SK-N-DZ (cell line): ENCODE measurements around the gene NELL2.

ENCODE experiments used
- DNase-seq: peaks from one replicate; pipeline ENCODE4 v3.0.0-alpha.2; 2015; ENCODE audit warnings: low spot score

The NELL2 gene

DNA sequence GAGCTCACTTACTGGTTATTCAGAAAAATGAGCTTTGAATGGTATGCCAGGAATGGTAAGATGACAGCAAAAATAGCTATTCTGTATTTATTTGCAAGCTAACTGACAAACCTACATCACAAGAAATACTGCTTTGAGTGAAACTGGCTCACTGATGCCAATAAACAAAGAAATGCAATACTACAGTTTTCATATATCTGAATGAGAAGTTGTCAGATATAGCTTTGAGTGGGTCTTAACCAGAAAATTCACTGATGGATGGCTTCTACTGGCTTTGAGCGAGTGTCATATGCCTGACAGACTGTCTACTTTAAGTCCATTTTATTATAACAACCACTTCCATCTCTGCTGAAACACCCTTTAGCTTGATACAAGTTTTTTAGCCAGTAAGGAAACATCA, 330.1 kb downstream of the NELL2 start:
- no peak for DNase-seq

DNA sequence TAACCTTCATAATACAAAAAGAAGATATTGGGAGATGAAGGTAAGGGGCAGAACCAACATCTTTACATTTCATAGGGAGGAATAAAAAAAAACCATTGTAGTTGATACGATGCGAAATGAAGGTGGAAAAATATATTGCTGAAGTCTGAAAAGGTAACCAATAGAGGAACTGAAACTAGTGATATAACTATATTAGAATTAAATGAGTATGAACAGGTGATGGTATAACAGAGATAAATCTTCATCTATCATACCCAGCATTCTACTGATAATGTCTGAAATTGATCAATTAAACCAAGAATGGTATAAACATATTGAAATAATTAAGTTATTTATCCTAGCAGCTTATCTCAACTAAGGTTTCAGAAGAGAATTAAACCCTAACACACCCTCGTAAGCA, 332.1 kb downstream of the NELL2 start:
- DNase-seq, result no peak

- DNase-seq, result no peak
These were observed 333.4 kb downstream of the NELL2 start for GRCh38 chr12:44542716-44543115.

GRCh38 chr12:44537354-44537753, 338.8 kb downstream of the NELL2 start:
- DNase-seq, result no peak

DNA sequence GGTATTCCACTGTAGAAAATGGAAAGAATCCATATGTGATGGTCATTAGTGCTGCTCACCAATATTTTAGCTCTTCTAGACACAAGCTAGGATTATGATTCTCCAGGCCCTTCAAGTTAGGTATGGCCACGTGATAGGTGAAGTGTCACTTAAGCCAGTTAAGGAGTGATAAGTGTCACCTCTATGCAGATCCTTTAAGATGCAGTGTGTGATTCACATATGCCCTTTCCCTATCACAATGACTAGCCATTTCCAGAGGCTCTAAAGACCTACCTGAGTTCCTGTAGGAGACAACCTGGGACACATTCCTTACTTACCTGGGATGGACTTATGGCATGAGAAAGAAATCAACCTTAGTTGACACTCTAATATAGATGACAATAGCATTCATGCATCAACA, 343.2 kb downstream of the NELL2 start:
- DNase-seq, result no peak

DNA sequence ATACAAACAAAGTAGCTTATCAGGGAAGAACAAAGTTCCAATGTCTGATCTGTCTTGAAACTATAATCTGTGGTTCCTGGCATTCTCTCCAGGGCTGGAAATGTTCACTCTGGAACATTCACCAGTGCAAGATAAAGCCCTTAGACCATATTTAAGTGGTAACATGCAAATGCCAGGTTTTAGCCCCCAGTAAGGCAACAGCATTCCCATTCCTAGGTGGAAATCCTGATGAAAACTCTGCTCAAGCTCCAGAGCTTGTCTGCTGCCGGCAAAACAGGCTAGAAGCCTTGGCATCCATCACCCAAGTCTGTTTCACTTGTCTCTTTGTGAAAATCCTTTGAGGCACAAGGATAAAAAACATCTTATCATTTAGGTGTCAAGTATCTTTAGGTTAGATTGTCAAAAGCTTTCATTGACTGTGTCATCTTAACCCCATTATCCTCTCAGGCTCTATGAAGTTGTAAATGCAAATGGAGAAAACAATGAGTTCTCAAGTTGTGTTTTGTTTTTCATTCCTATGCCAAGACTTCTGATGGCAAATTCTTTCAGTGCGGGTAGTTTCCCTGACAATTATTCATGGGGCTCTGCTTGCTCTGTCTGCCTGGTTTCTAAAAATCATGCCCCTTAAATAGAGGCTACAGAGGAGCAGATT, 344.7 kb downstream of the NELL2 start:
- no peak for DNase-seq

DNA sequence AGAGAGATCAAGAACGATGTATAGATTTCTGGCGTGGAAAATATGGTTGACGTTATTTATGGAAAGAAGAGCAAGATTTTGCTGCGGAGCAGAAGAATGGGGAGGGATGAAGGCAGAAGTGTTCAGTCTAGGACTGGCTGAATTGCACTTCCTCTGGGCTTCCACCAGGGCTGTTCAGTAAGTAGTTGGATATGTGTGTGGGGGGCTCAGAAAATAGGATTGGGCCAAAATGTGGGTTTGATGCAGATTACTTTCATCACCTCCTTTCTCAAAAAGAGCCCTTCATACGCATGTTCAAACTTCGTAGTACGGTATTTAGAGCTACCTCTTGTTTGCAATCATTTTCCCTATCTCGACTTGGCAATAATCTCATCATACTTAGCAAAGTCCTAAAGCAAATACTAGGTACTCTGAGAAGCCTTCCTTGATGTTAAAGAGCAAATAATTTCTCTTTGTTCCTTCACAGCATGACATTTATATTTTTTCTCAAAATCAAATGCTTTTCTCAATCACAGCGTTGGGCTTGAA, 349.4 kb downstream of the NELL2 start:
- DNase-seq, result no peak

DNA sequence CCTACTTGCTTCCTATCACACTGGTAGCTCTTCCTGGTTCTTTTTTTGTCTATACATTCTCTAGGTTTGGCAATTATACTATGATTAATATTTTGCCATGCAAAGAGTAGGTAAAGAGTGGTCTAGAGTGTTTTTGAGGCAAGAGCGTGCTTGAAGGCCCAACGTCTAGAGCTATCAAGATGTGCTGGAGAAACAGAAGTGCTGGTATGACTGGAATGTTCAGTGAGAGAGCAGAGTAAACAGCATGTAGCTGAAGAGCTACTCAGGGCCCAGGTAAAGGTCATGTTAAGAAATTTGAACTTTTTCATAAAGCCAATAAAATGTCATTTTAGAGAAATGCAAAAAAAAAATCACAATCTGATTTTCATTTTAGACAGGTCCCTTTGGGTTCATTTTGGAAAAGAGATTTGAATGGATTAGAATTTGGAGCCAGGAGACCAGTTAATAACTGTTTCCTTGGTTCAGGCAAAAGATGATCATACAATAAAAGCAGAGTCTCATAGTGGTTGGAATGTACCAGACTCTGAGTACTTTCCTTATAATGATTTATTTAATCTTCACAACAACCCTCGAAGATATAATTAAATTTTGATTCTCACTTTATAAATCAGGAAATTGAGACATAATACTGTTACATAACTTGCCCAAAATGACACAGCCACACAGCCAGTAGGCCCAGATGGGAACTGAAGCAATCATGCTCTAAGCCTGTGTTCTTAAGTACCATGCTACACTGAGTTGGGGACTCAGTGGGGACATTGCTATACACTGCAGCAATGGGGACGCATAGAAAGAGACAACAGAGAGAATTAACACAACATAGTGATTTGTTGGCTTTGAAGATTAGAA, 350.1 kb downstream of the NELL2 start:
- no peak for DNase-seq

- DNase-seq, result no peak
These were observed 352.3 kb downstream of the NELL2 start for GRCh38 chr12:44523828-44524227.

DNA sequence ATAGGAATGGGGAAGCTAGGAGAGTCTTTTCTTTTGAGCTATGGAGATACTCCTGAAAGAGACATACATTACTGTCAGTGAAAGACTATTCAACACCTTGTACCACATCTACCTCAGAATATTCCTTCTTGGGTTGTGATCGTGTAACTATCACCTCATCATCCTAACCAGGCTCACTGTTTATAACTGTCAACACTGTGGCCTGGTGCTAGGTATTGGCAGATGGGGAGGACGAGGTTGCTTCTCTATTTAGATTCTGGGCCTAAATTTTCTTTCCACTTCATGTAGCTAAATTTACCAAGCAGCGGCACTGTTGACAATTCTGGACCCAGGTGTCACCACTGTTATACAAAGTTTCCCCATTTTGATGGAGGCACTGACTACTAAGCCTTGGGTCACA, 354.4 kb downstream of the NELL2 start:
- no peak for DNase-seq

DNA sequence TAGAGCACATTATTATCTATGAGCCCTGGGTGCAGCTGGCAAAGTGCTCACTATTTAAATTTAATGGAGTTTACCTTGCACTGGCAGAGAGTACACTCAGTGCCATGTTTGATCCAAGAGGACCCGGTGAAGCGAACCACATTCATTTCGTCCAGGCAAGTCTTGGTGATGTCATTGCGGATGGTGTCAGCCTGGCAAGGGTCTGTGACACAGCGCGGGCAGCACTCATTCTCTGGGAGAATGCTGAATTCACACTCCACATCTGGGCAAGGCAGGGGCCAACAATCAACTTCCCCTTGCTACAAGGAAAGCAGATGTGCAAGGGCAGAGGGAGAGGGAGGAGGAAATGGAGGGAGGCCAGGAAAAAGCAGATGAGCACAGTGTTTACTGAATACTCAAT, 356.2 kb downstream of the NELL2 start:
- no peak for DNase-seq

- DNase-seq, result no peak
These were observed 364.8 kb downstream of the NELL2 start for GRCh38 chr12:44511289-44511688.

- no peak for DNase-seq
These were observed 365.6 kb downstream of the NELL2 start for GRCh38 chr12:44510510-44510909.

DNA sequence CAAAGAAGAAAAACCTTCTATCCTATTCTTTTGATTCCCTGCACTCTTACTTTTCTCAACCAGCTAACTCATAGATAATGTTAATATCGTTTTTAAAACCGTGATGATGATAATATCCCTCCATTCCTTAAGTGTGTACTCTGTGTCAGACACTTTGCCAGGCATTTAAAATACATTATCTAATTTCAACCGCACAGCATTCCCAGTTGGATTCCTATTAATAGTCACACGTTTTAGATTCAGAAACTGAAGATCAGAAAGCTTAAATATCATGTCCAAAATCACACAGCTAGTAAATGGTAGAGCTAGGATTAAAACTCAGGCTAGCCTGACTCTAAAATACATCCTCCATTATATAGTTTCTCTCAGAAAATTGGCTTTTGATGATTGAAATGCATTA, 366.0 kb downstream of the NELL2 start:
- no peak for DNase-seq

DNA sequence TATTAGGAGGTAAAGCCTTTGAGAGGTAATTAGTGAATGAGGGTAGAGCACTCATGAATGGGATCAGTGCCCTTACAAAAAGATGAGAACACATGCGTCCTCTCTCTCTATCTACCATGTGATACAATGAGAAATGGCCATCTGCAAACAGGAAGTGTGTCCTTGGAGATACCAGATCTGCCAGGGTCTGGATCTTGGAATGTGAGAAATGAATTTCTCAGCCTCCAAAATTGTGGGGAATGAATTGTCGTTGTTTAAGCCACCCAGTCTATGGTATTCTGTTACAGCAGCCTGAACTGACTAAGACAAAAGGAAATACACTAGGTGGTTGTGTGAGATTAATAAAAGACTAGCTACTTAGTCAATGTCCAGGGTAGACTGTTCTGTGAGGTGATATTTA, 366.6 kb downstream of the NELL2 start:
- no peak for DNase-seq

GRCh38 chr12:44507461-44507860, 368.7 kb downstream of the NELL2 start:
- DNase-seq, result no peak

- no peak for DNase-seq
These were observed 371.3 kb downstream of the NELL2 start for GRCh38 chr12:44504799-44505198.

- DNase-seq, result no peak
These were observed 372.8 kb downstream of the NELL2 start for GRCh38 chr12:44503329-44503728.

DNA sequence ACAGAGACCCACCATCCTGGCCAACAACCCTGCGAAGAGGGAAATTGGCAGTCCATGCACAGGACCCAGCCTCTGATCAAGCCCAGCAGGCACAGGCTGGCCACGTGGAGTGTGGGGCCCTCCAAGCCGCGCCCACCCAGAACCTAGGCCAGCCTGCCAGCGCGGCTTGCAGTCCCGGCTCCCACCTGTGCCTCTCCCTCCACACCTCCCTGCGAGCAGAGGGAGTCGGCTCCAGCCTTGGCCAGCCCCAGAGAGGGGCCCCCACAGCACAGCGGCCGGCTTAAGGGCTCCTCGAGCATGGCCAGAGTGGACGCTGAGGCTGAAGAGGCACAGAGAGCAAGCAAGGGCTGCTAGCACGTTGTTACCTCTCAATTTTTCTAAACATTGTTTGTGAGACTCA, 373.4 kb downstream of the NELL2 start:
- no peak for DNase-seq

GRCh38 chr12:44500423-44500822, 375.7 kb downstream of the NELL2 start:
- no peak for DNase-seq

GRCh38 chr12:44497044-44497443, 379.1 kb downstream of the NELL2 start:
- DNase-seq, result no peak

- no peak for DNase-seq
These were observed 385.9 kb downstream of the NELL2 start for GRCh38 chr12:44490181-44490580.

DNA sequence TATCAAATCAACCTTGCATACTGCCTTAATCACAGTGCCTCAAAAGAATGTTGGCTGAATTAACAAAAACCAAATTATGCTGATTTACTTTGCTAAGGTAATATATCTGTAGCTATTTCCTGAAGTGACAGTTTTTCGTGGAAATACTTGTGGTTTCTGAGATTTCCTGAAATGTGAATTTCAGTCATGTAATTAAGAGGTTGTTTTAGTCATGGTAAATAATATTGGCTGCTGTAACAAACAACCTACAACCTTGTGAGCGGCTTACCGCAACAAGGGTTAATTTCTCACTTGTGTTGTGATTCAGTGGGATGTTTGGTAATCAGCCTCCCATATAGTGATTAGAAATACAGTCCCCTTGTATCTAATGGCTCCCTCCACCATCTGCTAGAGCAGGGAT, 387.9 kb downstream of the NELL2 start:
- no peak for DNase-seq
